Liver (tissue), 9 donors: ENCODE results near the gene OSCAR. TPM values are rescaled to one million over a fixed set of nuclear protein-coding genes. Genes with fewer than 3 reads are reported as not detected.

ENCODE experiments used
- DNase-seq: peaks from one replicate; pipeline ENCODE4 v3.0.0-alpha.2; 2017; ENCODE audit warnings: low spot score
- H3K27ac ChIP-seq, 2 donors: one replicate each; pipeline ENCODE4 v1.7.0; 2013; ENCODE audit warnings: inconsistent platforms in 2 of 2, low read length in 2 of 2, control low read depth in 1 of 2, low read depth in 1 of 2, mild to moderate bottlenecking in 1 of 2
- H3K27me3 ChIP-seq, 4 donors: one replicate each; pipeline versions ENCODE4 v1.6.1 to v1.7.0; 2013; ENCODE audit warnings: low read length in 3 of 4, inconsistent platforms in 1 of 4, mild to moderate bottlenecking in 1 of 4, moderate library complexity in 1 of 4; ENCODE audit not compliant: control insufficient read depth in 4 of 4, insufficient read depth in 4 of 4
- H3K36me3 ChIP-seq, 4 donors: one replicate each; pipeline versions ENCODE4 v1.6.1 to v1.7.0; 2013; ENCODE audit warnings: low read length in 3 of 4, mild to moderate bottlenecking in 3 of 4, low read depth in 1 of 4, moderate library complexity in 1 of 4; ENCODE audit not compliant: control insufficient read depth in 4 of 4, insufficient read depth in 3 of 4
- H3K4me1 ChIP-seq, 4 donors: one replicate each; pipeline versions ENCODE4 v1.6.1 to v1.7.0; 2013; ENCODE audit warnings: low read length in 3 of 4, mild to moderate bottlenecking in 3 of 4, moderate library complexity in 1 of 4; ENCODE audit not compliant: control insufficient read depth in 4 of 4, insufficient read depth in 4 of 4
- H3K4me3 ChIP-seq, 3 donors: one replicate each; pipeline versions ENCODE4 v1.6.1 to v1.7.0; 2013; ENCODE audit warnings: low read length in 3 of 3, control low read depth in 1 of 3, low read depth in 1 of 3, mild to moderate bottlenecking in 1 of 3
- H3K9ac ChIP-seq, 2 donors: one replicate each; pipeline ENCODE4 v1.7.0; 2013; ENCODE audit warnings: low read length in 2 of 2, mild to moderate bottlenecking in 2 of 2, moderate library complexity in 2 of 2, control low read depth in 1 of 2, low read depth in 1 of 2
- H3K9me3 ChIP-seq, 4 donors: one replicate each; pipeline versions ENCODE4 v1.6.1 to v1.7.0; 2013; ENCODE audit warnings: low read length in 3 of 4; ENCODE audit not compliant: control insufficient read depth in 4 of 4
- EGR1 ChIP-seq, 2 donors: IDR thresholded peaks; 2 replicates each; pipeline ENCODE4 v1.6.1; 2016 to 2018; ENCODE audit warnings: antibody characterized with exemption in 2 of 2, low read depth in 2 of 2
- FOXA1 ChIP-seq: IDR thresholded peaks from 2 replicates; pipeline ENCODE4 v1.6.1; 2016; ENCODE audit warnings: antibody characterized with exemption
- FOXA2 ChIP-seq: IDR thresholded peaks from 2 replicates; pipeline ENCODE4 v1.6.1; 2016; ENCODE audit warnings: antibody characterized with exemption
- GABPA ChIP-seq, 2 donors: IDR thresholded peaks in 1 of 2; conservative IDR thresholded peaks in 1 of 2; 2 replicates each; pipeline ENCODE4 v1.6.1; 2016; ENCODE audit warnings: antibody characterized with exemption in 2 of 2, mild to moderate bottlenecking in 1 of 2, moderate library complexity in 1 of 2
- HNF4A ChIP-seq, 2 donors: conservative IDR thresholded peaks; 2 replicates each; pipeline ENCODE4 v1.6.1; 2016; ENCODE audit warnings: antibody characterized with exemption in 2 of 2, mild to moderate bottlenecking in 2 of 2
- HNF4G ChIP-seq: IDR thresholded peaks from 2 replicates; pipeline ENCODE4 v1.6.1; 2016; ENCODE audit warnings: antibody characterized with exemption
- JUND ChIP-seq, 2 donors: IDR thresholded peaks; 2 replicates each; pipeline ENCODE4 v1.6.1; 2016; ENCODE audit warnings: antibody characterized with exemption in 2 of 2
- NR2F2 ChIP-seq: IDR thresholded peaks from 2 replicates; pipeline ENCODE4 v1.6.1; 2016; ENCODE audit warnings: antibody characterized with exemption
- RAD21 ChIP-seq, 2 donors: IDR thresholded peaks; 2 replicates each; pipeline ENCODE4 v1.6.1; 2016; ENCODE audit warnings: antibody characterized with exemption in 2 of 2, mild to moderate bottlenecking in 2 of 2
- RXRA ChIP-seq, 2 donors: IDR thresholded peaks; 2 replicates each; pipeline ENCODE4 v1.6.1; 2017 to 2018; ENCODE audit warnings: antibody characterized with exemption in 2 of 2, mild to moderate bottlenecking in 1 of 2
- SP1 ChIP-seq: IDR thresholded peaks from 2 replicates; pipeline ENCODE4 v1.6.1; 2018; ENCODE audit warnings: antibody characterized with exemption, mild to moderate bottlenecking
- TAF1 ChIP-seq: conservative IDR thresholded peaks from 2 replicates; pipeline ENCODE4 v1.6.1; 2016; ENCODE audit warnings: antibody characterized with exemption, mild to moderate bottlenecking
- YY1 ChIP-seq: IDR thresholded peaks from 2 replicates; pipeline ENCODE4 v1.6.1; 2016; ENCODE audit warnings: antibody characterized with exemption, mild to moderate bottlenecking
- ZBTB33 ChIP-seq: IDR thresholded peaks from 2 replicates; pipeline ENCODE4 v1.6.1; 2016; ENCODE audit warnings: antibody characterized with exemption
- WGBS: extraction: QIAGEN DNeasy Blood & Tissue Kit; methylation state at CpG from one replicate; pipeline ENCODE4 v1.1.7; 2013; 5-methylcytosine and 5-hydroxymethylcytosine counted together
- polyA plus RNA-seq, 2 donors: library from polyadenylated mRNA; stranded (reverse) in 1 of 2; unstranded in 1 of 2; fragments of 200-250 nt in 1 of 2; fragments of >200 nt in 1 of 2; fragmentation: Nextera tagmentation in 1 of 2; extraction: Ambion mirVana in 1 of 2; gene quantifications; one replicate each; pipeline versions ENCODE4 v1.2.1 to v1.2.3, GENCODE V29; 2013 to 2015
- total RNA-seq, 2 donors: library from RNA; depleted of rRNA; stranded (reverse); fragments of >200 nt; gene quantifications; one replicate each; pipeline ENCODE4 v1.2.3, GENCODE V29; 2014
- TF ChIP-seq, protein P1 (sequence below): fragments of 150-350 bp; IDR thresholded peaks from 2 replicates; pipeline ENCODE4 v1.5.1; 2017; ENCODE audit warnings: improper control_type of control experiment, low read depth, low read length; ENCODE audit not compliant: missing input control
- TF ChIP-seq, protein P2 (sequence below): IDR thresholded peaks from 2 replicates; pipeline ENCODE4 v1.6.1; 2016; ENCODE audit warnings: antibody characterized with exemption, mild to moderate bottlenecking
- TF ChIP-seq, protein P3 (sequence below): IDR thresholded peaks from 2 replicates; pipeline ENCODE4 v1.6.1; 2016; ENCODE audit warnings: antibody characterized with exemption
- TF ChIP-seq, protein P4 (sequence below): IDR thresholded peaks from 2 replicates; pipeline ENCODE4 v1.6.1; 2016; ENCODE audit warnings: antibody characterized with exemption
- donor health status: healthy.
- donor health status: healthy.
- donor health status: healthy.
- donor health status: healthy.
- donor health status: healthy.

Gene OSCAR
- total and polyA plus RNA-seq, 4 donors: 0.60 to 2.0 (median 0.83) TPM

DNA sequence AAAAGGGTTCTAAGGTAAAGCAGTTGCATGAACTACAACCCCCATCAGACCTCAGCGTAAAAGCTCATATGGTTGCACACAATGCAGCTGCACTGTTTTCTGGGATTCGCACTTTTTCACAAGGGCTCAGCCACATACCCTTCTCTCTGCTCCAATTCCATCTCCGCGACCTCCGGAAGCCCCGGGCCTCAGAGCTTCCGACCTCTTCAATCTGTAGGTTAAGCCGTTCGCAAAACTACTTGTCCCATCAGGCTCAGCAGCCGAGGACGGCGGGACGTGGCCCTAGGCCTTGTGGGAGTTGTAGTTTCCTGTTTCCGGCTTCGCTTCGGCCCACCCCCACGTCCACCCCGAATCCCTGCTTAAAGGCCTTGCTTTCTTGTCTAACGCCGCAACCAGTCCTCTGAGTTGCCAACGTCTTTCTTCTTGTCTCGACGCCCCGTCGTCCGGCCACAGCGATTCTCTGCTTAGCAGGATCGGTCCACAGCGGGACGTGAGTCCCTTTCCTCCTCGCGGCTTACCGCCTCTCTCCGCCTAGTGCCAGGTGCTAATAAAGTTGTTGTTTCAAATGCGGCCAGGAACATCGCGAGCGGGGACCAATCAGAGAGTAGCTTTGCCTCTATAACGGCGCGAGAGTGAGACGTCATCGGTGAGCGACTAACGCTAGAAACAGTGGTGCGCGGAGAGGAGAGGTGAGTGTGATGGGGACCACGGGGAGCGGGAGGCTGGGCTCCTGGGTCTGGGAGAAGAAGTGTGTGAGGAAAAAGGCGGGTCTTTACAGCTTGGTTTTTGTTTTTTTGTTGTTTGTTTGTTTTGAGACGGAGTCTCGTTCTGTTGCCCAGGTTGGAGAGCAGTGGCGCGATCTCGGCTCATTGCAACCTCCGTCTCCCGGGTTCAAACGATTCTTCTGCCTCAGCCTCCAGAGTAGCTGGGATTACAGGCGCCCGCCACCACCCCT, 14.8 kb upstream of the OSCAR start, which contains the start of the genes PRPF31 and TFPT:
Gene PRPF31 (plus strand): TSS at position 646 of the 955 bp plus-strand sequence. CDS start 2,525 bp downstream, outside the sequence.
Gene TFPT (minus strand): TSS at position 549 of the 955 bp plus-strand sequence. CDS start 388 bp downstream, at position 161.
- TF ChIP-seq FOXA2: peak; percentile 60
- peak; percentile 82 for TF ChIP-seq FOXA1
- peak; percentile 96 for TF ChIP-seq SP1
- TF ChIP-seq EGR1 (IDR thresholded peaks at IDR 0.05; ENCODE audit: low read depth in 2 of 2): peak in 1 of 2 donors; percentile 90
- TF ChIP-seq TAF1: no peak
- TF ChIP-seq YY1: peak; percentile 97
- peak; percentile 60 for TF ChIP-seq NR2F2
- TF ChIP-seq, protein P1, sequence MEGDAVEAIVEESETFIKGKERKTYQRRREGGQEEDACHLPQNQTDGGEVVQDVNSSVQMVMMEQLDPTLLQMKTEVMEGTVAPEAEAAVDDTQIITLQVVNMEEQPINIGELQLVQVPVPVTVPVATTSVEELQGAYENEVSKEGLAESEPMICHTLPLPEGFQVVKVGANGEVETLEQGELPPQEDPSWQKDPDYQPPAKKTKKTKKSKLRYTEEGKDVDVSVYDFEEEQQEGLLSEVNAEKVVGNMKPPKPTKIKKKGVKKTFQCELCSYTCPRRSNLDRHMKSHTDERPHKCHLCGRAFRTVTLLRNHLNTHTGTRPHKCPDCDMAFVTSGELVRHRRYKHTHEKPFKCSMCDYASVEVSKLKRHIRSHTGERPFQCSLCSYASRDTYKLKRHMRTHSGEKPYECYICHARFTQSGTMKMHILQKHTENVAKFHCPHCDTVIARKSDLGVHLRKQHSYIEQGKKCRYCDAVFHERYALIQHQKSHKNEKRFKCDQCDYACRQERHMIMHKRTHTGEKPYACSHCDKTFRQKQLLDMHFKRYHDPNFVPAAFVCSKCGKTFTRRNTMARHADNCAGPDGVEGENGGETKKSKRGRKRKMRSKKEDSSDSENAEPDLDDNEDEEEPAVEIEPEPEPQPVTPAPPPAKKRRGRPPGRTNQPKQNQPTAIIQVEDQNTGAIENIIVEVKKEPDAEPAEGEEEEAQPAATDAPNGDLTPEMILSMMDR: no peak
- TF ChIP-seq HNF4A (conservative IDR thresholded peaks at IDR 0.05): peak in 1 of 2 donors; percentile 25
- TF ChIP-seq RAD21 (IDR thresholded peaks at IDR 0.05): no peak
- peak in 1 of 2 donors; percentile 42 for TF ChIP-seq JUND (IDR thresholded peaks at IDR 0.05)
- TF ChIP-seq RXRA (IDR thresholded peaks at IDR 0.05): peak; percentile 51 to 60
- peak; percentile 65 to 90 for TF ChIP-seq GABPA (IDR thresholded peaks at IDR 0.05 in 1 of 2, conservative IDR thresholded peaks at IDR 0.05 in 1 of 2)
- TF ChIP-seq HNF4G: no peak
- TF ChIP-seq, protein P2, sequence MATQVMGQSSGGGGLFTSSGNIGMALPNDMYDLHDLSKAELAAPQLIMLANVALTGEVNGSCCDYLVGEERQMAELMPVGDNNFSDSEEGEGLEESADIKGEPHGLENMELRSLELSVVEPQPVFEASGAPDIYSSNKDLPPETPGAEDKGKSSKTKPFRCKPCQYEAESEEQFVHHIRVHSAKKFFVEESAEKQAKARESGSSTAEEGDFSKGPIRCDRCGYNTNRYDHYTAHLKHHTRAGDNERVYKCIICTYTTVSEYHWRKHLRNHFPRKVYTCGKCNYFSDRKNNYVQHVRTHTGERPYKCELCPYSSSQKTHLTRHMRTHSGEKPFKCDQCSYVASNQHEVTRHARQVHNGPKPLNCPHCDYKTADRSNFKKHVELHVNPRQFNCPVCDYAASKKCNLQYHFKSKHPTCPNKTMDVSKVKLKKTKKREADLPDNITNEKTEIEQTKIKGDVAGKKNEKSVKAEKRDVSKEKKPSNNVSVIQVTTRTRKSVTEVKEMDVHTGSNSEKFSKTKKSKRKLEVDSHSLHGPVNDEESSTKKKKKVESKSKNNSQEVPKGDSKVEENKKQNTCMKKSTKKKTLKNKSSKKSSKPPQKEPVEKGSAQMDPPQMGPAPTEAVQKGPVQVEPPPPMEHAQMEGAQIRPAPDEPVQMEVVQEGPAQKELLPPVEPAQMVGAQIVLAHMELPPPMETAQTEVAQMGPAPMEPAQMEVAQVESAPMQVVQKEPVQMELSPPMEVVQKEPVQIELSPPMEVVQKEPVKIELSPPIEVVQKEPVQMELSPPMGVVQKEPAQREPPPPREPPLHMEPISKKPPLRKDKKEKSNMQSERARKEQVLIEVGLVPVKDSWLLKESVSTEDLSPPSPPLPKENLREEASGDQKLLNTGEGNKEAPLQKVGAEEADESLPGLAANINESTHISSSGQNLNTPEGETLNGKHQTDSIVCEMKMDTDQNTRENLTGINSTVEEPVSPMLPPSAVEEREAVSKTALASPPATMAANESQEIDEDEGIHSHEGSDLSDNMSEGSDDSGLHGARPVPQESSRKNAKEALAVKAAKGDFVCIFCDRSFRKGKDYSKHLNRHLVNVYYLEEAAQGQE: peak; percentile 69
- peak; percentile 98 for TF ChIP-seq ZBTB33
- TF ChIP-seq, protein P3, sequence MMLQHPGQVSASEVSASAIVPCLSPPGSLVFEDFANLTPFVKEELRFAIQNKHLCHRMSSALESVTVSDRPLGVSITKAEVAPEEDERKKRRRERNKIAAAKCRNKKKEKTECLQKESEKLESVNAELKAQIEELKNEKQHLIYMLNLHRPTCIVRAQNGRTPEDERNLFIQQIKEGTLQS: peak; percentile 57
- TF ChIP-seq, protein P4, sequence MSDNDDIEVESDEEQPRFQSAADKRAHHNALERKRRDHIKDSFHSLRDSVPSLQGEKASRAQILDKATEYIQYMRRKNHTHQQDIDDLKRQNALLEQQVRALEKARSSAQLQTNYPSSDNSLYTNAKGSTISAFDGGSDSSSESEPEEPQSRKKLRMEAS: peak; percentile 93
- H3K4me1 ChIP-seq: peaks cover 3 to 20% (median 17%) of the 10 kb centered on the region in 4 donors
- H3K27ac ChIP-seq: peak within 1 kb of the TSS; percentile 87 to 90
- H3K36me3 ChIP-seq: peaks cover 2 to 25% (median 9%) of the 10 kb centered on the region in 4 donors
- no peaks in the 10 kb centered on the region for H3K9me3 ChIP-seq
- WGBS: under 1% methylated on average over 60 of the region's 60 CpGs
- peak within 1 kb of the TSS; percentile 62 to 98 (median 94) for H3K4me3 ChIP-seq
- H3K9ac ChIP-seq: peak within 1 kb of the TSS; percentile 68 to 69
- DNase-seq: peak; percentile 95
- H3K27me3 ChIP-seq: no peaks in the 10 kb centered on the region
